Memory B cell (primary cell): ENCODE results near the gene CAP1.

ENCODE experiments used
- ATAC-seq: fragments of 150-1000 bp; cut with Tn5 transposase; 2 replicates; pipeline ENCODE4 v1.10.0; 2021; ENCODE audit warnings: low read depth, mild to moderate bottlenecking, moderate library complexity
- DNase-seq, 2 donors: peaks; one replicate each; pipeline ENCODE4 v3.0.0; 2022; ENCODE audit warnings: low spot score in 2 of 2
- H3K27ac Mint-ChIP-seq: one replicate; pipeline ENCODE4 v1.8.0; 2022; ENCODE audit warnings: mild to moderate bottlenecking, moderate library complexity, mixed read lengths
- H3K27me3 Mint-ChIP-seq: one replicate; pipeline ENCODE4 v1.8.0; 2022; ENCODE audit warnings: mixed read lengths
- H3K36me3 Mint-ChIP-seq: one replicate; pipeline ENCODE4 v1.8.0; 2022; ENCODE audit warnings: mild to moderate bottlenecking, mixed read lengths
- H3K4me1 Mint-ChIP-seq: one replicate; pipeline ENCODE4 v1.8.0; 2022; ENCODE audit warnings: mixed read lengths
- H3K4me3 Mint-ChIP-seq: one replicate; pipeline ENCODE4 v1.8.0; 2022; ENCODE audit warnings: mild to moderate bottlenecking, moderate library complexity, mixed read lengths
- H3K9me3 Mint-ChIP-seq: one replicate; pipeline ENCODE4 v1.8.0; 2022; ENCODE audit warnings: mixed read lengths

CAP1 gene

DNA sequence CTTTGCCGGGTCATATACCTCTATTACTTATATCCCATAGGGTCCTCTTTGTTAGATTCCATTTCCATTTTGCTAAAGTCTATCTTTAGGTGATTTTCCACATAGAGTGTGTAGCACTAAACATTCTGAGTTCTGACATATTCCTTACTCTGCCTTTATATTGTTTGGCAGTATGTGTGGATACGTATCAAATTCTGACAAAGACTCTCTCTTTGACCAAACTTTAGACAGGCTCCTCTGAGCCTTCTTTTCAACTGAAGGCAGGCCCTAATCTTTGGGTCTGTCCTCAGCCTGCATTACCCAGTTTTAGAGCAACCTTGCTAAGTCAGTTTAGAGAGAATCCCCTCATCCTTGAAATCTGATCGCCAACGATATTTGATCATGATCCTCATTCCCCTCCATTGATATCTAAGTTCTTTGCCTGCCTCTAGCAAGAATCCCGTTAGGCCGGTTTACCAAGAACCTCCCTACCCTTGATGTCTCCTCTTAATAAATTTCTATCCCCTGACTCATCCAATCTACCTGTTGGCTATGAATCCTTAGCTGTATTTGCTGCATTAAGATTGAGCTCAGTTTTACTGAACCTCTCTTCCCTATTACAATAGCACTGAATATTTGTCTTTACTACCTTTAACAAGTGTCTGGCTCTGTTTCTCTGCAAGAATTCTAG is 66.9 kb downstream of the CAP1 start:
- H3K4me1 Mint-ChIP-seq, result no peaks in the 10 kb centered on the region
- H3K36me3 Mint-ChIP-seq, result peaks cover 2% of the 10 kb centered on the region
- no peak overlapping the region for H3K27ac Mint-ChIP-seq
- H3K27me3 Mint-ChIP-seq, result peaks cover 15% of the 10 kb centered on the region
- DNase-seq, result no peak
- H3K4me3 Mint-ChIP-seq, result no peak overlapping the region
- no peak for ATAC-seq
- H3K9me3 Mint-ChIP-seq, result peaks cover 11% of the 10 kb centered on the region

DNA sequence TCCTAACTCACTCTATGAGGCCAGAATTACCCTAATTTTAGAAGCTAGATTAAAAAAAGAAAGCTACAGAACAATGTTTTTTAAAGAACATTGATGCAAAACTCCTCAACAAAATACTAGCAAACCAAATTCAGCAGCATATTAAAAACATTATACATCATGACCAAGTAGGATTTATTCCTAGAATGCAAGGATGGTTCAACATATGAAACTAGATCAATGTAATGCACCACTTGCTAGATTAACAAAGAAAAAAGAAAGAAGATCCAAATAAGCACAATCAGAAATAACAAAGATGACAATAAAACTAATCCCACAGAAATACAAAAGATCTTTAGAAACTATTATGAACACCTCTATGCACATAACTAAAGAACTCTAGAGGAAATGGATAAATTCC is 69.9 kb downstream of the CAP1 start:
- H3K4me3 Mint-ChIP-seq, result no peak overlapping the region
- no peak overlapping the region for H3K27ac Mint-ChIP-seq
- no peaks in the 10 kb centered on the region for H3K4me1 Mint-ChIP-seq
- H3K27me3 Mint-ChIP-seq, result peaks cover 15% of the 10 kb centered on the region
- H3K9me3 Mint-ChIP-seq, result peaks cover 14% of the 10 kb centered on the region
- DNase-seq, result no peak
- peaks cover 2% of the 10 kb centered on the region for H3K36me3 Mint-ChIP-seq
- no peak for ATAC-seq

DNA sequence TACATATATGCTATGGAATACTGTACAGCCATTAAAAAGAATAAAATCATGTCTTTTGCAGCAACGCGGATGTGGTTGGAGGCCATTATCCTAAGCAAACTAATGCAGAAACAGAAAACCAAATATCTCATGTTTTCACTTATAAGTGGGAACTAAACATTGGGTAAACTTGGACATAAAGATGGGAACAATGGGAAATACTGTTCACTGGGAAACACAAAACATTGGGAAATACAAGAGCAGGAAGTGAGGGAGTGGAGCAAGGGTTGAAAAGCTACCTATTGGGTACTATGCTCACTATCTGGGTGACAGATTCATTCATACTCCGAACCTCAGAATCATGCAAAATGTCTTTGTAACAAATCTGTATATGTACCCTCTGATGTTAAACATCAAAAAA is 73.9 kb downstream of the CAP1 start:
- H3K4me1 Mint-ChIP-seq, result peaks cover 7% of the 10 kb centered on the region
- no peak for DNase-seq
- no peaks in the 10 kb centered on the region for H3K36me3 Mint-ChIP-seq
- ATAC-seq, result no peak
- no peak overlapping the region for H3K4me3 Mint-ChIP-seq
- no peak overlapping the region for H3K27ac Mint-ChIP-seq
- H3K27me3 Mint-ChIP-seq, result peaks cover 7% of the 10 kb centered on the region
- H3K9me3 Mint-ChIP-seq, result peaks cover 10% of the 10 kb centered on the region

GRCh38 chr1:40120128-40120527 is 79.6 kb downstream of the CAP1 start:
- Mint-ChIP-seq H3K9me3 (no peaks in the 10 kb centered on the region), H3K27me3 (peaks cover 5% of the 10 kb centered on the region), H3K4me1 (peaks cover 7% of the 10 kb centered on the region), H3K27ac (no peak overlapping the region), H3K4me3 (no peak overlapping the region), H3K36me3 (no peaks in the 10 kb centered on the region)
- DNase-seq, result no peak
- ATAC-seq, result no peak
